Neural crest cell (in vitro differentiated cells): ENCODE measurements around the gene SMARCA2. TPM values are rescaled to one million over a fixed set of nuclear protein-coding genes. Genes with fewer than 3 reads are reported as not detected.

Source experiments
- DNase-seq: peaks from one replicate; pipeline ENCODE4 v3.0.0; 2021; ENCODE audit warnings: low read depth, mixed read lengths, low spot score
- H3K27ac Mint-ChIP-seq: one replicate; pipeline ENCODE4 v1.8.0; 2021; ENCODE audit warnings: mild to moderate bottlenecking, mixed read lengths; ENCODE audit not compliant: unreplicated experiment
- H3K27me3 Mint-ChIP-seq: 2 replicates; pipeline ENCODE4 v1.8.0; 2021; ENCODE audit warnings: low read depth, mild to moderate bottlenecking, mixed read lengths
- H3K36me3 Mint-ChIP-seq: 2 replicates; pipeline ENCODE4 v1.8.0; 2021; ENCODE audit warnings: low read depth, mild to moderate bottlenecking, mixed read lengths
- H3K4me1 Mint-ChIP-seq: 2 replicates; pipeline ENCODE4 v1.8.0; 2021; ENCODE audit warnings: mixed read lengths
- H3K4me3 Mint-ChIP-seq: one replicate; pipeline ENCODE4 v1.8.0; 2021; ENCODE audit warnings: mild to moderate bottlenecking, mixed read lengths
- H3K9me3 Mint-ChIP-seq: 2 replicates; pipeline ENCODE4 v1.8.0; 2021; ENCODE audit warnings: mixed read lengths
- total RNA-seq: library from RNA; stranded (reverse); gene quantifications from 2 replicates; pipeline ENCODE4 v1.2.1, GENCODE V29; 2021
- TF ChIP-seq, protein P1 (sequence below): fragments of 200-600 bp; sonication (generic); conservative IDR thresholded peaks from 2 replicates; pipeline ENCODE4 v1.5.0; 2021; ENCODE audit warnings: antibody characterized with exemption, mild to moderate bottlenecking

SMARCA2 gene
- total RNA-seq, 1 donor from 2014 or later: 19.4 TPM

DNA sequence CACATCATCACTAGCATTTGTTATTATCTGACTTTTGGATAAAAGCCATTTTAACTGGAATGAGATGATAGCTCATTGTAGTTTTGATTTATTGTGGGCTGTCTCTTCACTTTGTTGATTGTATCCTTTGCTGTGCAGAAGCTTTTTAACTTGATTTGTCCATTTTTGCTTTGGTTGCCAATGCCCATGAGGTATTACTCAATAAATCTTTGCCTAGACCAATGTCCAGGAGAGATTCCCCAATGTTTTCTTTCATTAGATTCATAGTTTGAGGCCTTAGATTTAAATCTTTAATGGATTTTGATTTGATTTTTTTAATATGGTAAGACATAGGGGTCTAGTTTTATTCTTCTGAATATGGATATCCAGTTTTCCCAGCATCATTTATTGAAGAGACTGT is 28.8 kb upstream of the SMARCA2 start:
- no peak for DNase-seq
- Mint-ChIP-seq H3K36me3 (no peaks in the 10 kb centered on the region), H3K27me3 (no peaks in the 10 kb centered on the region), H3K27ac (no peak overlapping the region), H3K9me3 (no peaks in the 10 kb centered on the region), H3K4me1 (no peaks in the 10 kb centered on the region), H3K4me3 (no peak overlapping the region)
- TF ChIP-seq, protein P1, sequence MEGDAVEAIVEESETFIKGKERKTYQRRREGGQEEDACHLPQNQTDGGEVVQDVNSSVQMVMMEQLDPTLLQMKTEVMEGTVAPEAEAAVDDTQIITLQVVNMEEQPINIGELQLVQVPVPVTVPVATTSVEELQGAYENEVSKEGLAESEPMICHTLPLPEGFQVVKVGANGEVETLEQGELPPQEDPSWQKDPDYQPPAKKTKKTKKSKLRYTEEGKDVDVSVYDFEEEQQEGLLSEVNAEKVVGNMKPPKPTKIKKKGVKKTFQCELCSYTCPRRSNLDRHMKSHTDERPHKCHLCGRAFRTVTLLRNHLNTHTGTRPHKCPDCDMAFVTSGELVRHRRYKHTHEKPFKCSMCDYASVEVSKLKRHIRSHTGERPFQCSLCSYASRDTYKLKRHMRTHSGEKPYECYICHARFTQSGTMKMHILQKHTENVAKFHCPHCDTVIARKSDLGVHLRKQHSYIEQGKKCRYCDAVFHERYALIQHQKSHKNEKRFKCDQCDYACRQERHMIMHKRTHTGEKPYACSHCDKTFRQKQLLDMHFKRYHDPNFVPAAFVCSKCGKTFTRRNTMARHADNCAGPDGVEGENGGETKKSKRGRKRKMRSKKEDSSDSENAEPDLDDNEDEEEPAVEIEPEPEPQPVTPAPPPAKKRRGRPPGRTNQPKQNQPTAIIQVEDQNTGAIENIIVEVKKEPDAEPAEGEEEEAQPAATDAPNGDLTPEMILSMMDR: no peak

DNA sequence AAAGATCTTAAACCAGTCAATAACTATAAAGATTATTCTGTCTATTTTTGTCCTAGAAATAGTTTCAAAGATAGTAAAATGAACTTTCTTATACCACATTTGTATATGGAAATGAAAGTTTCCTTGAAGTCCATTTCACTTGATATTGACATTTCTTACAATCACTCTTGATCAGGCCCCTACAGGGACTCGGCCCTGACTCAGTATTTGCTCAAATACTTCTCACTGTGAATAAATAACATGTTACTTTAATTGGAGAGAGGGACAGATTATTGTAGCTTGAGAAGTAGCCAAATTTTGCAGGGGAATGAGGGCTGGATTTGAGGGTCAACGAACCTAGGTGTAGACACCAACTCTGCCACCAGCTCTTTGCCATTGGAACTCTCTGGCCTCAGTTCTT is 25.6 kb upstream of the SMARCA2 start:
- no peak overlapping the region for H3K27ac Mint-ChIP-seq
- H3K9me3 Mint-ChIP-seq: no peaks in the 10 kb centered on the region
- peaks cover 7% of the 10 kb centered on the region for H3K27me3 Mint-ChIP-seq
- no peaks in the 10 kb centered on the region for H3K36me3 Mint-ChIP-seq
- no peak for DNase-seq
- no peak overlapping the region for H3K4me3 Mint-ChIP-seq
- H3K4me1 Mint-ChIP-seq: no peaks in the 10 kb centered on the region
- TF ChIP-seq, protein P1: no peak

DNA sequence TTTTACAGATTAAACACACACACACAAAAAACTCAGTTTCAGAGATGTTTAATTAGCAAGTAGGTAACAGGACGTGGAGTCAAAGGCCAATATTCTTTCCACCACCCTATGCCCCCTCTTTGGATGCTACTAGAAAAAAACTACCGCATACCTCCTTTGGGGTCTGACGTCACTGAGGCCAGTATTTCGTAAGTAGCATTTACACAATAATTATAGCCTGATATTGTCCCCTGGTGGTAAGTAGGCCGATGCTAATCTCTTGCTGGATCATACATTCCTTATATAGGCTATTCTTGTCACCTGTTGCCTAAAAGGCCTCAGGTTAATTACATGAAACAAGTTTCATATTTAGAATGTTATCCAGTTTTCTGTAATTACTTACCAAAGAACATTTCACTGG is 21.0 kb upstream of the SMARCA2 start:
- Mint-ChIP-seq H3K27me3 (peaks cover 12% of the 10 kb centered on the region), H3K4me1 (no peaks in the 10 kb centered on the region), H3K9me3 (no peaks in the 10 kb centered on the region), H3K27ac (no peak overlapping the region), H3K4me3 (no peak overlapping the region), H3K36me3 (no peaks in the 10 kb centered on the region)
- TF ChIP-seq, protein P1: no peak
- DNase-seq: no peak

DNA sequence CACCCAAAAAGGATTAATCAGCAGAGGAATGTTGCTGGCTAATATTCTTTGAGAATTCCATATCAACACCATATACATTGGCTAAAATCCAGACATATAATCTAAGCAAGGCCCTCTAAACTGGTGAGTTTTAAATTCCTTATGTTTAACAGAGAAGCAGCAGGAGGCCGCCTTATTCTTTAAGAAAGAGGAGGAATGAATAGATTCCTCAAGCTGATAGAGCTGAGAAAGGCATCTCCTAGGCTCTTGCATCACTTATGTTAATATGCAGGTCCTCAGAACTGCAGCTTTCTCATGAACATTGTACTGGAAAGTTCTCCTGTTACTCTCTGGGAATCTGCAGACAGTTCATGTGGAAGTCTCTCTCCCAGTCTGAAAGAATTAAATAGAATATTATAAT is 20.1 kb upstream of the SMARCA2 start:
- TF ChIP-seq, protein P1: no peak
- Mint-ChIP-seq H3K27ac (no peak overlapping the region), H3K4me3 (no peak overlapping the region), H3K9me3 (peaks cover under 1% of the 10 kb centered on the region), H3K36me3 (no peaks in the 10 kb centered on the region), H3K27me3 (peaks cover 16% of the 10 kb centered on the region), H3K4me1 (no peaks in the 10 kb centered on the region)
- DNase-seq: no peak

DNA sequence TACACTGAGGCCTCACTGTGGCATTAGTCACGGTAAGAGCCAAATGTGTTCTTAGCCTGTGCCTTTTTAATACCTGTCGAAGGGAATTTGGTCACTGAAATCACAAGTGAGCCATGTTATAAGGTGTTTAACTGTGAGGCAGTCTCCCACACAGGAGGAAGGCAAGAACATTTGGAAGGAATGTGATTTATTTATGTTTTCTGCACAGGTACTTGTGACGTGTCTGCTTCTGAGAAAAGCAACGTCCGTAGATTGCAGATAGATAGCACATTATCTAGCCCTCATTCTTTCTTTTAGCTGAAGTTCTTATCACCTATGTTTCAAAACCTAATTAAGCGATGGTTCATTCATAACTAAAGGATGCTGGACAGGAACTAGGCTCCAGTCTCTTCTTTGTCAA is 19.0 kb upstream of the SMARCA2 start:
- H3K4me1 Mint-ChIP-seq: no peaks in the 10 kb centered on the region
- no peaks in the 10 kb centered on the region for H3K36me3 Mint-ChIP-seq
- H3K27me3 Mint-ChIP-seq: peaks cover 16% of the 10 kb centered on the region
- DNase-seq: no peak
- TF ChIP-seq, protein P1: no peak
- H3K4me3 Mint-ChIP-seq: no peak overlapping the region
- H3K27ac Mint-ChIP-seq: no peak overlapping the region
- H3K9me3 Mint-ChIP-seq: peaks cover 7% of the 10 kb centered on the region

DNA sequence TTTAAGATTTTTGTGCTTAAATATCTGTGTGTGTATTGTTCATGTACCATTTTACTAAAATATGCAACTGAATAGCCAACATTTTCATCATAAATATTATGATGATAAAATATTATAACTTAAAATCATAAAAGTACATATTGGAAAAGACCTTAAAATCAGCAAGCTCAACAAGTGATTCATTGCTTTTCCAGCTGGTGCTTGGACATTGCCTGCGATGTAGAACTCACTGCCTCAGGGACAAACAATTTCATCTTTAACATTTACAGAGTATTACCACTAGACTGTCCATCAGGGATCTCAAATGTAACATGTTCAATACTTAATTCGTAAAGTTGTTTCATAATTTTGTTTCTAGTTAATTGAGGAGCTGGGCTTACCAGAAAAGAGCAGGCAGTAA is 17.5 kb upstream of the SMARCA2 start:
- Mint-ChIP-seq H3K4me3 (no peak overlapping the region), H3K36me3 (no peaks in the 10 kb centered on the region), H3K9me3 (peaks cover 7% of the 10 kb centered on the region), H3K4me1 (no peaks in the 10 kb centered on the region), H3K27ac (no peak overlapping the region), H3K27me3 (peaks cover 12% of the 10 kb centered on the region)
- DNase-seq: no peak
- TF ChIP-seq, protein P1: no peak
